Osteocyte (in vitro differentiated cells): ENCODE measurements around the gene MIX23. TPM values are rescaled to one million over a fixed set of nuclear protein-coding genes. Genes with fewer than 3 reads are reported as not detected.

ENCODE experiments used
- DNase-seq: peaks from one replicate; pipeline ENCODE4 v3.0.0; 2021; ENCODE audit warnings: mixed read lengths; ENCODE audit not compliant: unreplicated experiment; ENCODE audit errors: extremely low spot score
- H3K27ac Mint-ChIP-seq: one replicate; pipeline ENCODE4 v1.8.0; 2021; ENCODE audit warnings: mild to moderate bottlenecking, mixed read lengths; ENCODE audit not compliant: unreplicated experiment
- H3K27me3 Mint-ChIP-seq: one replicate; pipeline ENCODE4 v1.8.0; 2021; ENCODE audit warnings: mixed read lengths; ENCODE audit not compliant: unreplicated experiment
- H3K36me3 Mint-ChIP-seq: one replicate; pipeline ENCODE4 v1.8.0; 2021; ENCODE audit warnings: mixed read lengths; ENCODE audit not compliant: unreplicated experiment
- H3K4me1 Mint-ChIP-seq: one replicate; pipeline ENCODE4 v1.8.0; 2021; ENCODE audit warnings: mixed read lengths; ENCODE audit not compliant: unreplicated experiment
- H3K4me3 Mint-ChIP-seq: one replicate; pipeline ENCODE4 v1.8.0; 2021; ENCODE audit warnings: mild to moderate bottlenecking, moderate library complexity, mixed read lengths; ENCODE audit not compliant: unreplicated experiment
- H3K9me3 Mint-ChIP-seq: one replicate; pipeline ENCODE4 v1.8.0; 2021; ENCODE audit warnings: mixed read lengths; ENCODE audit not compliant: unreplicated experiment
- total RNA-seq: library from RNA; stranded (reverse); gene quantifications from 2 replicates; pipeline ENCODE4 v1.2.1, GENCODE V29; 2021
- TF ChIP-seq, protein P1 (sequence below): fragments of 200-600 bp; sonication (generic); IDR thresholded peaks from 2 replicates; pipeline ENCODE4 v1.5.0; 2021; ENCODE audit warnings: antibody characterized with exemption, mild to moderate bottlenecking, moderate library complexity

Gene MIX23
- total RNA-seq, 1 donor from 2014 or later: 18.1 TPM

GRCh38 chr3:122332551-122332950, 50.5 kb downstream of the MIX23 start:
- TF ChIP-seq, protein P1, sequence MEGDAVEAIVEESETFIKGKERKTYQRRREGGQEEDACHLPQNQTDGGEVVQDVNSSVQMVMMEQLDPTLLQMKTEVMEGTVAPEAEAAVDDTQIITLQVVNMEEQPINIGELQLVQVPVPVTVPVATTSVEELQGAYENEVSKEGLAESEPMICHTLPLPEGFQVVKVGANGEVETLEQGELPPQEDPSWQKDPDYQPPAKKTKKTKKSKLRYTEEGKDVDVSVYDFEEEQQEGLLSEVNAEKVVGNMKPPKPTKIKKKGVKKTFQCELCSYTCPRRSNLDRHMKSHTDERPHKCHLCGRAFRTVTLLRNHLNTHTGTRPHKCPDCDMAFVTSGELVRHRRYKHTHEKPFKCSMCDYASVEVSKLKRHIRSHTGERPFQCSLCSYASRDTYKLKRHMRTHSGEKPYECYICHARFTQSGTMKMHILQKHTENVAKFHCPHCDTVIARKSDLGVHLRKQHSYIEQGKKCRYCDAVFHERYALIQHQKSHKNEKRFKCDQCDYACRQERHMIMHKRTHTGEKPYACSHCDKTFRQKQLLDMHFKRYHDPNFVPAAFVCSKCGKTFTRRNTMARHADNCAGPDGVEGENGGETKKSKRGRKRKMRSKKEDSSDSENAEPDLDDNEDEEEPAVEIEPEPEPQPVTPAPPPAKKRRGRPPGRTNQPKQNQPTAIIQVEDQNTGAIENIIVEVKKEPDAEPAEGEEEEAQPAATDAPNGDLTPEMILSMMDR: no peak
- Mint-ChIP-seq H3K4me3 (no peak overlapping the region), H3K4me1 (no peaks in the 10 kb centered on the region), H3K27me3 (peaks cover 17% of the 10 kb centered on the region), H3K36me3 (no peaks in the 10 kb centered on the region), H3K9me3 (no peaks in the 10 kb centered on the region), H3K27ac (no peak overlapping the region)
- no peak for DNase-seq

DNA sequence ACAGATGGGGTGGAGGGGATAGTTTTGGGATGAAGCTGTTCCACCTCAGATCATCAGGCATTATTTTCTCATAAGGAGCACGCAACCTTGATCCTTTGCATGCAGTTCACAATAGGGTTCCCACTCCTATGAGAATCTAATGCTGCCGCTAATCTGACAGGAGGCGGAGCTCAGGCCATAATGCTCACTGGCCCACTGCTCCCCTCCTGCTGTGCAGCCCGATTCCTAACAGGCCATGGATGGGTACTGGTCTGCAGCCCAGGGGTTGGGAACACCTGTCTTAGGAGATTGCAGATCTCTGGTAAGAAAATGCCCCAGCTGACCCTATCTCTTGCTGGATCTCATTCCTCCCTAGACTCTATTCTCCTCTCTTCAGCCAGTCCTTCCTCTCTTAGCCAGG, 51.1 kb downstream of the MIX23 start:
- no peaks in the 10 kb centered on the region for H3K9me3 Mint-ChIP-seq
- H3K4me3 Mint-ChIP-seq: no peak overlapping the region
- H3K27ac Mint-ChIP-seq: no peak overlapping the region
- peaks cover 15% of the 10 kb centered on the region for H3K27me3 Mint-ChIP-seq
- no peaks in the 10 kb centered on the region for H3K4me1 Mint-ChIP-seq
- TF ChIP-seq, protein P1: no peak
- no peaks in the 10 kb centered on the region for H3K36me3 Mint-ChIP-seq
- no peak for DNase-seq

- H3K27ac Mint-ChIP-seq: no peak overlapping the region
- H3K27me3 Mint-ChIP-seq: peaks cover 11% of the 10 kb centered on the region
- no peak overlapping the region for H3K4me3 Mint-ChIP-seq
- H3K4me1 Mint-ChIP-seq: no peaks in the 10 kb centered on the region
- no peaks in the 10 kb centered on the region for H3K9me3 Mint-ChIP-seq
- TF ChIP-seq, protein P1: no peak
- no peaks in the 10 kb centered on the region for H3K36me3 Mint-ChIP-seq
- DNase-seq: no peak
These were observed 57.3 kb downstream of the MIX23 start for GRCh38 chr3:122325769-122326168.

DNA sequence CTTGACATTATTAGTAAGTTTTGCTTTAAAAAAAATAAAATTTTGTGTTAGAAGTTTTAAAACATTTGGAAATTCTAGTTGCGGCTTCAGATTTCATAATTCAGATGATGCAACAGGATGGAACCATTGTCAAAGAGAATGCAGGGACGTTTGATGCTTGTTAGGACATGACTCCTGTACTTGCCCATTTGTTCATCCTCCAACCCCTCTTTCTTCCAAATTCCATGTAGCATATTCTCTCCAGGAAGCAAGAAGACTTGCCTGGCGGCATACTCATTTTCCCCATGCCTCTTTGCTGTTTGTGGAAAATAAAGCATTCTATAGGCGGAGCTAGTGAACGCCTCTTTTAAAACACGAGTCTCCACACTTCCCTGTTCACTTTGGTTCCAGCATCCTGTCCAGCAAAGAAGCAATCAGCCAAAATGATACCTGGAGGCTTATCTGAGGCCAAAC, 58.1 kb downstream of the MIX23 start, which contains the start of gene CSTA:
Gene CSTA, plus strand, starts transcription at position 378 of the 453 bp plus-strand sequence. Its CDS starts 45 bp downstream, at position 423.
- no peaks in the 10 kb centered on the region for H3K4me1 Mint-ChIP-seq
- H3K36me3 Mint-ChIP-seq: no peaks in the 10 kb centered on the region
- no peak within 1 kb of the TSS for H3K4me3 Mint-ChIP-seq
- no peak for DNase-seq
- peaks cover 3% of the 10 kb centered on the region for H3K9me3 Mint-ChIP-seq
- H3K27ac Mint-ChIP-seq: no peak within 1 kb of the TSS
- peaks cover 11% of the 10 kb centered on the region for H3K27me3 Mint-ChIP-seq
- TF ChIP-seq, protein P1: no peak

- Mint-ChIP-seq H3K27me3 (peaks cover 13% of the 10 kb centered on the region), H3K4me3 (no peak overlapping the region)
- no peak for DNase-seq
These were observed 60.6 kb downstream of the MIX23 start for GRCh38 chr3:122322095-122323075.

More at GRCh38 chr3:122322095-122323075, 60.6 kb downstream of the MIX23 start:
- peaks cover 3% of the 10 kb centered on the region for H3K9me3 Mint-ChIP-seq
- no peak overlapping the region for H3K27ac Mint-ChIP-seq
- H3K4me1 Mint-ChIP-seq: no peaks in the 10 kb centered on the region
- TF ChIP-seq, protein P1: no peak
- no peaks in the 10 kb centered on the region for H3K36me3 Mint-ChIP-seq
